Stimulated activated CD8-positive, alpha-beta memory T cell treated with anti-CD3 and anti-CD28 coated beads, Interleukin-4, amount 100 ng/mL, for 4 hours (primary cell): ENCODE results near the gene GJB2.

Experiments used
- DNase-seq, 2 donors: peaks; one replicate each; pipeline ENCODE4 v3.0.0-alpha.2; 2020; ENCODE audit warnings: low read depth in 2 of 2, low spot score in 1 of 2

The GJB2 gene

DNA sequence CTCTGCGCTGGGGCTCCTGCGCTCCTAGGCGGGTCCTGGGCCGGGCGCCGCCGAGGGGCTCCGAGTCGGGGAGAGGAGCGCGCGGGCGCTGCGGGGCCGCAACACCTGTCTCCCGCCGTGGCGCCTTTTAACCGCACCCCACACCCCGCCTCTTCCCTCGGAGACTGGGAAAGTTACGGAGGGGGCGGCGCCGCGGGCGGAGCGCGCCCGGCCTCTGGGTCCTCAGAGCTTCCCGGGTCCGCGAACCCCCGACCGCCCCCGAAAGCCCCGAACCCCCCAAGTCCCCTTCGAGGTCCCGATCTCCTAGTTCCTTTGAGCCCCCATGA is at the start of gene GJB2:
Gene GJB2, minus strand, starts transcription at position 103 of the 326 bp plus-strand sequence. CDS start 3,357 bp downstream, outside the sequence.
- DNase-seq, result no peak

DNA sequence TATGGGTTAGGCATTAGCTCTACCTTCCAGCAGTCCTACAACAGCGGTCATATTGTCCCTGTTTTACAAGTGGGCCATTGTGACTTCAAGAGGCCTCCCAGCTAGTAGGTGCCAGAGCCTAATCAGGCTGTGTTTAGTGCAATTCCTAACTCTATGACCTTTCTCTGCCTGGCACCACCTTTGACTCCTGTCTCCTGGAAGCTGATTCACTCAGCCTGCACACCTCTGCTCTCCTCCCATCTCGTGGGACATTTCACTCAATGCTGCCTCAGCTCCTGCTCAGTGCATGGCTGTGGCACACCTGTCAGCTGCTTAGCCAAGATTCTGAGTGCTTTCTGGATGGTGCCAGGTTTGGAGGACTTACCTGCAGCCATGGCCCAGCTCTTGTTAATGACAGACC is 48.9 kb upstream of the GJB2 start:
- no peak for DNase-seq

DNA sequence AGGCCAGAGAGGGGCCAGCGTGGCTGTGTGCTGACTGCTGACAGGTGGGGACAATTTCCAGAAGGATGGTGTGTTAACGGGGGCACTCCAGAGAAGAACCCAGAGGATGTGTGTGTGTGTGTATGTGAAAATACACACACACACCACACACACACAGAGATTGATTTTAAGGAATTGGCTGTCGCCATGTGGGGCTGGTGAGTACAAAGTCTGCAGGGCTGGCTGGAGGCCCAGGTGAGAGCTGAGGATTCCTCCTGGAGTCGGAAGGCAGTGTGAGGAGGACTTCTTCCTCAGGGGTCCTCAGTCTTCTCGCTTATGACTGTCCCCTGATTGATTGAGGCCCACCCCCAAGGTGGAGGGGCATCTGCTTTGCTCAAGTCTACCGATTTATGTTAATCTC is 47.0 kb upstream of the GJB2 start:
- no peak for DNase-seq

DNA sequence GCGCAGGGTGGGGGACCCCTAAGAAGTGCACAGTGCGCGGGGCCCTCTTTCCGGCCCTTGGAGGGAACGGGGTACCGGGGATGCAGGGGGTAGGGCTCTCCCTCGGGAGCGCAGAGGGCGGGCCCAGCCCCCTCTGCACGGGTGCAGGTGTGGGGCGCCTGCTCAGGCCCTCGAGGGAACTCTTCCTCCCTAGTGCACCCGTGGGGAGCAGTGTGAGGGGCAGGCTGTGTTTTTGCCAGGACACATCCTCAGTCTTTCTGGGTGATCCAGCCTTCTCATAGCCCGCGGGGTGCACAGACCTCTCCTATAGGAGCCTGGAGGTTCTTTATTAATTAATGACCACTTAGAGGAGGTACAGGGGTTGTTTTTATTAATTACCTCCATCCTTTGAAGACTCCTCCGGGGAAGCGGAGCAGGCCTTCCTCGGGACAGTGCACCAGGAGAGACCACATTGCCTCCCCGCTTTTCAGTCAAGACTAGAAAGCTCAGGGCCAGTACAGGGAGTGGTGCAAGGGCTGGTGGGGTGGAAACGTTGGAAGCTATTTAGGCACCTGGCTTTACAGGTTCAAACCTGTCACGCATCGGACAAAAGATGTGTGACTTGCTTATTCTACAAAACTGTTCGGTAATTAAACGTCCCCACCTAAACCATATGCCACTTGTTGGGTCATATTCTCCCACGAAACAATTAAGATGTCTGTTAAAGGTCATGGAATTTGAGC is 40.0 kb upstream of the GJB2 start:
- DNase-seq, result no peak

DNA sequence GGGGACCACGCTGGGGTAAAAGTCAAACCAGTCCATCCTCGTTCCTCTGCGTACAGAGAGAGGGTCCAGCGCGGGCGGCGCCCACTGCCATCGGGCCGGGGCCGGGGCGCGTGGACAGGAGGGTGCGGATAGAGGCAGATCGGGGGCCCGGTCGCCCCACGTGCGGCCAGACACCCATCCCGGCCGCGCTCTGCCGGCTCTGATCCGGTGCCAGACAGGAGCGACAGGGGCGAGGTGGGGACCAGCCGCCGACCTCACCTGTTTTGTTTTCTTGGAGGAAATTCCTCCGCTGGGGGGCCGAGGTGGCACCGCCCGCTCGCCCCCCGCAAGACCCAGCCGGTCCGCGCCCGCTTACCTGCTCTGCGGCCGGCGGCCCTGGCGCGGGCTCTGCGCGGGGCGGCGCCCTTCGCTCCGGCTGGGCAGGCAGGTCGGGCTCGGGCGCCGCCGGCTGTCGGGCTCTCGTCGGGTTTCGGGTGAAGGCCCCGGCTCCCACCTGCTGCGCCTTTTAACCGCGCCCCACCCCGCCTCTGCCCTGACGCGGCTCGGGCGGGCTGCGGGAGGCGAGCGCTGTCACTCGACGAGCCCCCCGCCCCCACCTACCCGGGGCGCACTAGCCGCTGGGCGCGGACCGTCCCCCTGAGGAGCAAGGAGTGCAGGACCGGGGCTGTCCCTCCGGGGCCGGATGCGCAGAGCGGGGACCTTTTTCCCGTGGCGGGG is 39.3 kb upstream of the GJB2 start, which contains the start of gene GJB6:
Gene GJB6, minus strand, starts transcription at position 481 of the 717 bp plus-strand sequence. CDS start 8,839 bp downstream, outside the sequence.
- no peak for DNase-seq

DNA sequence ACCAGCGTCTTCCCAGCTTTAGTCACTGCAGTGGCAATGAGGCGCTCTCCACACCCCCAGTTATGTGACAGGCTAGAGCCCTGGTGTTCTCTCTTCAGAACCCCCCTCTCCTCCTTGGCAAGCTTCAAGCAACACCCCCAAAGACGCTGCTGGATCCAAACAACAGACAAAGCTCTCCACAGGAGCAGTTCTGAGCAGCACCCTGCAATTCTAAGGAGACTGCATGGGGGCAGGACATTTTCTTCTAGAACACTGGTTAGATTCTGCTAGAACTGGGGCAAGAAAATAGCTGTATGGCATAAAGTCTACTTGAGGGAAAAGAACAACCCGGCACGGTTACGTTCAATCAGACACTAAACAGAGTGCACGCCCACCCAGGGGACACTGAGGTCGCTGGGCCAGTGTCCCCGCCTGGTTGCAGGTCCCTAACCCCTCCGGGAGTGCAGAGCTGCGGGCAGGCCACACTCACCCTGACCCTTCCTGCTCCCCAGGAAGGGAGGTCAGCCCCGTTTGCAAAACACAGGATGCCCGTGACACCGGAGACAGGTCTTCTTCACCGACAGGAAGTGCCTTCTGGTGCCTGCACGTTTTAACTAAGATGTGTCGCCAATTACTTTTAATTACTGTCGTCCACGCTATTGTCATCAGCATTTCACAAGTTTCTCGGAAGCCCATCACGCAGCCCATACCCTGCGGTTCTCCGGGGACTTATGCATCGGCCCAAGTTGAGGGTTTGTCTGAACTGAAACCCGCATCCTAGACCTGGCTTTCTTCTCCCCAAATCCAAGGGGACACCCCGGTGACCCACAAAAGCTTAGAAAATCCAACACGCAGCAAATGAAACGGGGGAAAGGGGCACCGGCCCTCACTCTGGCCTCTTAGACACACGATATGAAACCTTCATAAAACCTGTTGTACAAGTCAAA is 38.4 kb upstream of the GJB2 start:
- no peak for DNase-seq

DNA sequence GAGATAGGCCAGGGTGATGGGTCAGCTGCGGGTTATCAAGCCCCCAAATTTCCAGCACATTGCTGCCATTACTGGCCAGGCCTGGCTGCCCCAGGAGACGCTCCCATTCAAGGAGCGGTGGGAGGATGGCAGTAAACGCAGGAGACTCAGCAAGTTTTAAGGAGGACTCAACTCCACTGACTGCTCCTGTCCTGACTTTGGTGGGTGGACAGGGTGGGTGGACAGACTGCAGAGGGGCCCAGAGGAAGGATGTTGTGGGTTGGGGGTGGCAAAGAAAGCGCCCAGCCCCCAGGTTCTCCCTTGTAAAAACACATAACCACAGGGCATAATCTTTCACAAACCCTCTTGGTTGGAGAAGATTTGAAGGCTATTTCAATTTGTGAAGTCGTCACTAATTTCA is 35.0 kb upstream of the GJB2 start:
- no peak for DNase-seq

DNA sequence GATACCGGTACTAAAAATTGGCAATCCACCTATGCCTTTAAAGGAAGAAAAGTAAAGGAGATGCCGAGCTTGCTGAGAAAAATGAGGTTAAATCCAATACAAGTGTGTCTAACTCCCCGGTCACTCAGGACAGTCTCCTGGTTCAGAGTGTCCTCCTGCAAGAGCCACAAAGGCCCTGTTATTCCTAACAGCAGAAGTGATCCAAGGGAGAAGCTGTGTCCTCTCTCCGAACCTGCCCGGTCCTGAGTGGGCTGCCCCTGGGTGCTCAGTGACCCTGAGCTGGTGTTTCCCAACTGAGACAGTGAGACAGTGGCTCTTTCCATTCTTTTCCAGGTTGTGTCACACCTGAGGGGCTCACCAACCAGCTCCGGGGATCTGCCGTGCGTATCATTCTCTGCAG is 34.5 kb upstream of the GJB2 start:
- no peak for DNase-seq

DNA sequence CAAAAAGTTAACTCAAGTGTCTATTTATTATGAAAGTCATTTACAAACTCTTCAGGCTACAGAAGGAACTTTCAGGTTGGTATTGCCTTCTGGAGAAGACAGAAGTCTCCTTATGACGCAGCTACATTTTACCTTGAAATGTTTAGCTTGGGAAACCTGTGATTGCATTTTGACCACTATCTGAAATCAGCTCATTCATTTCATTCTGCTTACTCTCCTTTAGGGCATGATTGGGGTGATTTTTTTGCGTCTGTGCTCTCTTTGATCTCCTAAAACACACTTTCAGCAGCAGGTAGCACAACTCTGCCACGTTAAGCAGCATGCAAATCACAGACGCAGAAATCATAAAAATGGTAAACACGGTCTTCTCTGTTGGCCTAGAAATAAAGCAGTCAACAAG is 29.8 kb upstream of the GJB2 start:
- DNase-seq, result no peak

DNA sequence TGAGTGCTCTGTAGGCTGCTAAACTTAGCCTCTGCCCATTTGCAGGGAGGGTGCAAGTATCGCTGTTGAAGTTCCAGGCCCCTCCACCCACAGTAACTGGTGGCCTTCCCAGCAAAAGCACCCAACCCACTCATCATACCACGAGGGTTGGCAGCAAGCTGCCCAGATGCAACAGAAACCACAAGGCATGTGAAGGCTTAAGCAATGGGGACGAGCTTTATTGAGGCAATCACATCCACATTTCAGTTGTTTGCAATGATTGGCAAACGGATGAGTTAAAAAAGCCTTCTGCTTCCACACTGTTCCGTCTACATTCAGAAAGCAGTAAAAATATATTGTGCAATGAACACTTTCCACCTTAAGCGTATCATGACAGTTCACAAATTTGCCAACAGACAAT is 29.0 kb upstream of the GJB2 start:
- DNase-seq, result no peak

DNA sequence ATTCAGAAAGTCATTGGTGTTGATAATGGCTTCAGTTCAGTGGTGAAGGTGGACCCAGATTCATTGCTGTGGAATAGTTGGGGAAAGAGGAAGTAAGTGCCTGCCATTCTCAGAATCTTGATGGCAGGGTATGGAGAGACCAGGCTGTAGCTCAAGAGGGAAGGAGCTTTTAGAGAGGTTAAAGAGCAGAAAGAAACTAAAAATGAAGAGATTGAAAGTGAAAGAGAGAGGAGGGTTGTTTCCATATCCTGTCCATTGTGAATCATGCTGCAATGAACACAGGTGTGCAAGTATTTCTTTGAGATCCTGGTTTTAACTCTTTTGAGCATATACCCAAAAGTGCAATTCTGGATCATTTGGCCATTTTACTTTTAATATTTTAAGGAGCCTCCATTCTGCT is 26.8 kb upstream of the GJB2 start:
- no peak for DNase-seq

DNA sequence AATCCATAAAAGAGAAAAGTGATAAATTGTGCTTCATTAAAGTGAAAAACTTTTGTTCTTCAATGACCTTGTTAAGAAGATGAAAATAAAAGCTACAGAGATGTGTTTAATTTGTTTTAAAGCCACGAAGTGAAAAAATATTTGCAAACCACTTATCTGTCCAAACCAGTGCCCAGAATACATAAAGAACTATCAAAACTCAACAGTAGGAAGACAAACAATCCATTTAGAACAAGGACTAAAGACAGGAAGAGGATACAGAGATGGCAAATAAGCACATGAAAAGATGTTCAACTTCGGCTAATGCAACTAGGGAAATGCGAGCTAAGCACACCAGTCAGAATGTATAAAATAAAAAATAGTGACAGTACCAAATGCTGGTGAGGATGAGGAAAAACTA is 24.4 kb upstream of the GJB2 start:
- DNase-seq, result no peak

DNA sequence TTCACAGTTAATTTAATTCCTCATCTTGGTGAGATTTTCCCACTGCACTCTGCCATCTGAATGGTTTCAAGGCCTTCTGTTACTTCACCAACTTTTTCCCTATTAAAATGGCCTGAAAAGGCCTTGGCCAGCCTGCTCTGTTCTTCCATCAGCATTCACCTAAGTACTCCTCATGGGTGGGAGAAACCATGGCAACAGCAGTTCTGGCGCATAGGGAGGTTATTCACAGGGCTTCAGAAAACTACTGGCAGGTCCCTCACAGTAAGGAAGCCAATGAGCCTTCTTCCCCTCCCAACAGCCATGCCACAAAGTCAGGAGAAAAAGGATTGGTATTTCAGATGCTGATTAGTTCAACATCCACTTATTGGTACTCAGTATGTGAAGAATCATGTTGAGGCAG is 17.2 kb upstream of the GJB2 start:
- no peak for DNase-seq

DNA sequence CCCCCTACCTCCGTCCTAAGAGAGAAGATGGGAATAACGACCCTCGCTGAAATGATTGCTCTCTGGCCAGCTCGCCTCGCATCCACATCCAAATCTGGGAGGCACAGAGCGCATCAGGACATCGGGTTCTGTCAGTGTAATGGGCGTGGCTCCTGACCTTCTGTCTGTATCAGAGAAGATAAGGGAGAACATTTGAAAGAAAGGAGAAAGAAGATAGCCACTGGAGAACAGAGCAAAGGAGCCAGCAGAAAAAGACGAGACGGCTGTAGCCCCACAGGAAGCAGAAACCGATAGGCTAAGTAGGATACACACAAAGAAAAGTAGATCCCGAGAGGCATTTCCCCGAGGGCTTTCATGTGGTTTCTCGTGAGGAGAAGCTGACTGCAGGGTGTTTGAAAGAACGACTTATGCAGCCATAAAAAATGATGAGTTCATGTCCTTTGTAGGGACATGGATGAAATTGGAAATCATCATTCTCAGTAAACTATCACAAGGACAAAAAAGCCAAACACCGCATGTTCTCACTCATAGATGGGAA is 14.0 kb upstream of the GJB2 start:
- DNase-seq, result no peak

DNA sequence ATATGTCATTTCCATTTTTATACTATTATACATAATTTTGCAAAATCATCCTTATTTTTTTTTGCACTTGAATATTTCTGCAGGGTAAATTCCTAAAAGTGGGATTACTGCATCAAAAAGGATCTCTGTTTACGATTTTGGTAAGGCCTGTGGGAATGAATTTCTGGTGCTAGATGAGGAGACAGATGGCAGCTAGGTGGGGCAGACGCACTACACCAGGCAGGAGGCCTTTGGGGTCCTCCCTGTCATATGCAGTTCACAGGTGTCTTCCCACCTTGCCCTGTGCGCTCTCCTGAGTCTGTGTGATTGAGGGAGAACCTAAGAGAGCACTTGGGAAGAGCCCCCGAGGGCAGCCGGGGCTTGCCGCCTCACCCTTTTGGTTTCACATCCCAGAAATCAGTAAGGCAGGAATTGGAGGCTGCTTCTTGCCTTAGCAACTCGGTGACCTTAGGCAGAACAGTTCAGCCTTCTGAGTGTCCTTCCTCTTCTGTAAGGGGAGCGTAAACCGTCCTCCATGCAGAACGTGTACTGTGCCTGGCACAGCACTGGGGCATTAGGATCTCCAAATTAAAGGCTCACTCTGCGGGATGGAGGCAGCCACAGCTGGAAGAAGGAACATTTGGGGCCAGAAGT is 13.4 kb upstream of the GJB2 start:
- DNase-seq, result no peak

DNA sequence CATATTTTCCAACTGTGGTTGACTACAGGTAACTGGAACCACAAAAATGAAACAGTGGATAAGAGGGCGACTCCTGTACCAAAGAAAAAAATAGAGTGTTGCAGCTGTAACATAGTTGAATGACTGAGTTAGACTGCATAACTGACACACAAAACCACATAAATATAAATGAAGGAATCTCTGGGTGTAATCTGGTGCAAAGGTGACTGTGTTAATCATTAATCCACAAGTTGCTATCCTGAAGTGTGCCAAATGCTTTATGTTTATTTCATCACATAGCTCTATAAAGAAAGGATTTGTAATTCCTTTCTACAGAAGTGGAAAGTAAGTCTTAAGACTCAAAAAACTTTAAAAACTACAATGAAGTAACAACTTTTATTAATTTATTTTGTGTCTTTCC is 6.0 kb upstream of the GJB2 start:
- DNase-seq, result no peak

DNA sequence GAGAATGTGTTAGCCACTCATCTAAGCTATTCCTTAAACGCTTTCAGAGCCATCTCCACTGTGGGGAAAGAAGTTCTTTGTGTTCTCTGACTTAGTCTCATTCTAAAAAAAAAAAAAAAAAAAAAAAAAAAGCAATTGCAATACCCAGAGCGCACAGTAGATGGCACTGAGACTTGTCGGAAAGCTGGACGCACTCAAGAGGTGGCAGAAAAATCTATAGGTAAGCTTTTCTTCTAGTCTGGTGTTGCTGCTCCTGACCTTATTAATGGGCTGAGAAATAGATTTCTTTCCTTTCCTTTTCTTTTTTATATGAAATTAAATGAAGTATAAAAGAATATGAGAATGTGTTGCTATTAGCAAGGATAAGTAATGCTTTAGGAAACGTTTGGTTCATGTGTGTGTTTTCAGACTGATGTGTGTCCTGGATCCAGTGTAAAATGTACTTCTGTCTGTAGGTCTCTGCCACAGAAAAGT is 4.7 kb upstream of the GJB2 start:
- DNase-seq, result no peak

DNA sequence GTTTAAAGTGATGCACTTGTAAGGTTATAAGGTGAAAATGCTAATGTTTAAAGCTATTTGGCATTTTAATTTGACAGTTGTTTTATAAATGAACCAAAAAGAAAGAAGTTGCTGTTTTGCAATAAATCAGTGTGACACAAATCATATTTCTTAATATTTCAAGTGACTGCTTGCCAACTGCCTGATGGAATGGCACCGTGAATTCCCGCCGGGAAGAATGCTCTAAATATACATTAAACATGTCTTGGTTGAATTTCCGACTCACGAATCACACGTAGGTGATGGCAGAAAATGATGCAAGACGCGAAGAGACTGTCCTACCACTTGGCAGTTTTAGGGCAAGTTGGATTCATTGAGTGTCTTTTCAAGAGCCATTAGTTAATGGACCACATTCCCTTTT is 3.1 kb upstream of the GJB2 start:
- no peak for DNase-seq

DNA sequence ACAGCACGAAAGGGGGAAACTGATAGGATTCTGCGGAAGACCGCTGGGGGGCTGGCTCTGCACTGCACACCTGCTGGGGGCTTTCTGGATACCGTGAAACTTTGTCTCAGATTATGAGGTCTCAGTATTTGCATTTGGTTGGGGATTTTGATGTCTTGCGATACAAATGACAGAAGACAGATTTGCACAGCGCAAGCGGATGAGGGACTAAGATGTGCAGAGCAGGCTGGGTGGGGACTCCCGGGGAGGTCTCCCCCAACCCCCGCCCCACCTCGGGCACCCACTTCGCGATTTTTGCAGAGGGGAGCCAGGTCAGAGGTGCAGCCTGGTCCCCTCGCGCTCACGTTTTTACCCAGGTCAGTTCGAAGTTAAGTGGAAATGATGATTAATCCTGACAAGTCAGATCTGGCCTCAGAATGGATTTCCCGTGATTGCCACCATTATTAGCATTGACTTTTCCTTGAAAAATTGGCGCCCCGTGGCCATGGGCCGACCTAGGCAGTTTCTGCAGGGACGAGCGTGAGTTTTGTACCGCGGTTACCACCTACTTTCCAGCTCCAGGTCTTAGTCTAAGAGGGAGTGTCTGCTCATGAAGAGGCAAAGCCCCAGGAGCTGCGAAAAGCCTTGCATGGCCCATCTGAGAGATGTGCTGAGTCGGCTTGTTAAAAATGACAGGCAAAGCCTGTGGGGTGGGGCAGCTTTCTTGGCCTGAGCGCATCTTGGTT is 1.3 kb upstream of the GJB2 start:
- no peak for DNase-seq

DNA sequence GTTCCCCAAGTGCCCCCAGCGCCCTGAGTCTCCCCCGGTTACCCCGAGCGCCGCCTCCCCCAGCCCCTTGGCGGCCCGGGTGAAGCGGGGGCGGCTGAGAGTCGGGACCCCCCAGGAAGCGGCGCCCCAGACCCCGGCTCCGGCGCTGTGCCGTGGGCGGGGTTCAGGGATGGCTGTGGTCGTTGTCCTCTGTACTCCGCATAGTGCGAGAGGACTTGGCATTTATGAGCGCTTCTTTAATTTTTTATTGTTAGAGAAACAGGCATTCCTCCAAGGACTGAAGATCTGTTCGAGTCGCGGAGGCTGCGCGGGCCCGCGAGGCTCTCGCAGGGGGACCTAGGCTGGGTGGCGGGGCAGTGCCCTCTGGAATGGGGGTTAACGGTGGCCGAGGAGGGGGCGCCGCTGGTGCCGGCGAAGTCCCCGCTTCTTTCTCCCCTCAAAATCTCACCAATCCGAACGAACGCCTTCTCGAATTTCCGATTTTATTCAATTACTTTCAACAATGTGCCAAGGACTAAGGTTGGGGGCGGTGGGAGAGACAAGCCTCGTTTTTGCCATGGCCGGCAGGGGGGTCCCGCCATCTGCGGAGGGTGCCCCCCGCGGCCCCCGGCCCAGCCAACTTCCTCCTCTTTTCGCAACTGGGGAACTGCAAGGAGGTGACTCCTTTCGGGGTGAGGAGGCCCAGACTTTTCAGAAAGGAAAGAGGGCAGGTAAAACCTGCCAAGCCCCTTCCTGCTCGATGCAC is 596 bp upstream of the GJB2 start:
- no peak for DNase-seq
